ENCODE measurements around the gene IDH3B. TPM values are rescaled to one million over a fixed set of nuclear protein-coding genes. Genes with fewer than 3 reads are reported as not detected.
A peak's percentile ranks its signal among the peaks of the same experiment; 100 is the strongest.

IDH3B gene
- polyA plus RNA-seq, 3 donors = 102 to 224 (median 103) TPM

- H3K9me3 ChIP-seq (replicated peaks in 1 of 2; ENCODE audit: control insufficient read depth in 1 of 2, insufficient read depth in 1 of 2, low read length in 2 of 2) = no peaks in the 10 kb centered on the region
- H3K27ac ChIP-seq (ENCODE audit: low read depth in 1 of 2, low read length in 2 of 2) = peak overlapping the region in 1 of 2 donors; percentile 69
- H3K79me2 ChIP-seq (ENCODE audit: insufficient read depth, low read length) = peaks cover 54% of the 10 kb centered on the region
- H3K4me1 Mint-ChIP-seq = peaks cover 20% of the 10 kb centered on the region
- peak overlapping the region; percentile 88 to 95 for H3K4me3 Mint-ChIP-seq
- H3K27me3 Mint-ChIP-seq (ENCODE audit: low read depth in 3 of 3) = no peaks in the 10 kb centered on the region
- H3K4me2 ChIP-seq (replicated peaks; ENCODE audit: extremely low read depth, low read length, poor library complexity, severe bottlenecking) = peak overlapping the region; percentile 91
- H4K20me1 ChIP-seq (ENCODE audit: insufficient read depth, low read length) = peaks cover 38% of the 10 kb centered on the region
- peaks cover 17 to 33% of the 10 kb centered on the region in 2 donors for H3K4me1 ChIP-seq (ENCODE audit: control insufficient read depth in 1 of 2, insufficient read depth in 2 of 2, low read length in 2 of 2)
- TF ChIP-seq CTCF (IDR thresholded peaks at IDR 0.05) = no peak
- H3K9ac ChIP-seq (ENCODE audit: insufficient read depth, low read length, poor library complexity, severe bottlenecking) = peak overlapping the region; percentile 71
- DNase-seq = no peak
- no peaks in the 10 kb centered on the region for H3K9me3 Mint-ChIP-seq
- no peaks in the 10 kb centered on the region for H3K27me3 ChIP-seq (ENCODE audit: control insufficient read depth in 2 of 2, insufficient read depth in 2 of 2, low read length in 2 of 2)
- intact Hi-C loops (cut with micrococcal nuclease) = loop anchor here in 1 of 2 donors (5.0 kb wide), 1 partner anchor 551 kb away; the partner anchor contains the start of gene STK35
- H3K36me3 ChIP-seq (replicated peaks in 1 of 2; ENCODE audit: control insufficient read depth in 1 of 2, insufficient read depth in 2 of 2, low read length in 2 of 2) = peaks cover 39 to 42% of the 10 kb centered on the region in 2 donors
- peaks cover 39 to 43% of the 10 kb centered on the region in 2 donors for H3K36me3 Mint-ChIP-seq
- peak overlapping the region; percentile 85 to 98 (median 89) for H3K4me3 ChIP-seq (replicated peaks in 1 of 3; ENCODE audit: low read depth in 2 of 3, low read length in 3 of 3)
- H2AFZ ChIP-seq (ENCODE audit: insufficient read depth, low read depth, low read length, poor library complexity, severe bottlenecking) = peak overlapping the region; percentile 95
- under 1% methylated on average over 49 of the region's 56 CpGs for WGBS (ENCODE audit: insufficient coverage)
- H3K27ac Mint-ChIP-seq = peak overlapping the region; percentile 65 to 95 (median 84)
These were observed 11.1 kb downstream of the IDH3B start for GRCh38 chr20:2652724-2653555.

- no peaks in the 10 kb centered on the region for H3K9me3 Mint-ChIP-seq
- intact Hi-C loops (cut with micrococcal nuclease) = loop anchor here in 1 of 2 donors (5.0 kb wide), 1 partner anchor 550 kb away; the partner anchor contains the start of gene STK35
- peaks cover 54% of the 10 kb centered on the region for H3K79me2 ChIP-seq (ENCODE audit: insufficient read depth, low read length)
- H2AFZ ChIP-seq (ENCODE audit: insufficient read depth, low read depth, low read length, poor library complexity, severe bottlenecking) = peak within 1 kb of the TSS; percentile 95
- peaks cover 17% of the 10 kb centered on the region for H3K4me1 Mint-ChIP-seq
- peak within 1 kb of the TSS; percentile 33 to 77 for H3K27ac ChIP-seq (ENCODE audit: low read depth in 1 of 2, low read length in 2 of 2)
- peak within 1 kb of the TSS; percentile 91 for H3K4me2 ChIP-seq (replicated peaks; ENCODE audit: extremely low read depth, low read length, poor library complexity, severe bottlenecking)
- peak within 1 kb of the TSS; percentile 71 for H3K9ac ChIP-seq (ENCODE audit: insufficient read depth, low read length, poor library complexity, severe bottlenecking)
- H3K36me3 ChIP-seq (replicated peaks in 1 of 2; ENCODE audit: control insufficient read depth in 1 of 2, insufficient read depth in 2 of 2, low read length in 2 of 2) = peaks cover 30 to 33% of the 10 kb centered on the region in 2 donors
- no peaks in the 10 kb centered on the region for H3K9me3 ChIP-seq (replicated peaks in 1 of 2; ENCODE audit: control insufficient read depth in 1 of 2, insufficient read depth in 1 of 2, low read length in 2 of 2)
- peak; percentile 83 to 89 (median 89) for DNase-seq
- H3K4me3 ChIP-seq (replicated peaks in 1 of 3; ENCODE audit: low read depth in 2 of 3, low read length in 3 of 3) = peak within 1 kb of the TSS; percentile 85 to 98 (median 89)
- H3K4me3 Mint-ChIP-seq = peak within 1 kb of the TSS; percentile 88 to 96
- H4K20me1 ChIP-seq (ENCODE audit: insufficient read depth, low read length) = peaks cover 38% of the 10 kb centered on the region
- peaks cover 30 to 34% of the 10 kb centered on the region in 2 donors for H3K36me3 Mint-ChIP-seq
- under 1% methylated on average over 94 of the region's 101 CpGs for WGBS (ENCODE audit: insufficient coverage)
- peak within 1 kb of the TSS; percentile 74 to 95 (median 84) for H3K27ac Mint-ChIP-seq
- H3K27me3 ChIP-seq (ENCODE audit: control insufficient read depth in 2 of 2, insufficient read depth in 2 of 2, low read length in 2 of 2) = no peaks in the 10 kb centered on the region
- no peaks in the 10 kb centered on the region for H3K27me3 Mint-ChIP-seq (ENCODE audit: low read depth in 3 of 3)
- no peak for TF ChIP-seq CTCF (IDR thresholded peaks at IDR 0.05)
- peaks cover 17 to 33% of the 10 kb centered on the region in 2 donors for H3K4me1 ChIP-seq (ENCODE audit: control insufficient read depth in 1 of 2, insufficient read depth in 2 of 2, low read length in 2 of 2)
These were observed 12.0 kb downstream of the IDH3B start, which contains the start of gene NOP56 for GRCh38 chr20:2651772-2652723. Gene NOP56 (plus strand): TSS chr20:2652632. CDS start chr20:2652661, 29 bp downstream.

Data from CD14-positive monocyte (primary cell).